Breast epithelium (tissue), 3 donors: Measurements from ENCODE around the gene SNHG17.

ENCODE experiments used
- CTCF ChIP-seq, 3 donors: fragments of 450-650 bp; IDR thresholded peaks; one replicate each; pipeline ENCODE4 v1.5.1; 2016 to 2017; ENCODE audit warnings: antibody characterized with exemption in 3 of 3, mild to moderate bottlenecking in 3 of 3, moderate library complexity in 3 of 3
- POLR2A ChIP-seq: fragments of 450-650 bp; IDR thresholded peaks from one replicate; pipeline ENCODE4 v1.6.1; 2016; ENCODE audit warnings: antibody characterized with exemption, mild to moderate bottlenecking, moderate library complexity

- no peak for TF ChIP-seq CTCF (IDR thresholded peaks at IDR 0.05)
- no peak for TF ChIP-seq POLR2A
Measured at GRCh38 chr20:38407321-38407720, 27.8 kb downstream of the SNHG17 start.
